GM20000 (cell line): ENCODE data around the gene CLEC20A.
A peak's percentile ranks its signal among the peaks of the same experiment; 100 is the strongest.
"Not testable (repeated sequence)": the region's sequence is repeated elsewhere in the genome, so short reads cannot be mapped to it uniquely, and the experiment has no call there.

Source experiments
- DNase-seq: peaks from one replicate; pipeline ENCODE4 v3.0.0; 2012; ENCODE audit warnings: low spot score
- TF ChIP-seq, protein P1 (sequence below): IDR thresholded peaks from 2 replicates; pipeline ENCODE4 v1.5.1; 2012; ENCODE audit warnings: mild to moderate bottlenecking, control low read depth; ENCODE audit errors: extremely low read depth, missing control alignments

CLEC20A gene

DNA sequence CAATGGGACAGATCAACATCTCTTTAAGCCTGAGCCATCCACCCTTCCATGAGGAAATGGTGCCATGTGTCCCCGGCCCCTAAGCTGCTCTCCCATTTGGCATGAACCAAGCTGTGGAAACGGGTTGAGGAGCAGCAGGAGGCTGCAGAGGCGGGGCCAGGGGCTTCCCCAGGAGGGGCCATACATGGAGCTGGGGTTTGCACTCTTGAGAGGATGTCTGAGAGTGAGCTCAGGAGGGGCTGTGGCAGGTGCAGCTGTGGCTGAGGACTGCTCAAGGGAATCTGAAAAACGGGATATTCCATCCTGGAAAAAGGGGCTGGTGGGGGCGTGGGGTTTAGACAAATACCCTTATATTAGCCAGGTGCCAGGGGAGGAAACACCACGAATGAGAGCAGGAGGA, 7.1 kb upstream of the CLEC20A start:
- TF ChIP-seq, protein P1, sequence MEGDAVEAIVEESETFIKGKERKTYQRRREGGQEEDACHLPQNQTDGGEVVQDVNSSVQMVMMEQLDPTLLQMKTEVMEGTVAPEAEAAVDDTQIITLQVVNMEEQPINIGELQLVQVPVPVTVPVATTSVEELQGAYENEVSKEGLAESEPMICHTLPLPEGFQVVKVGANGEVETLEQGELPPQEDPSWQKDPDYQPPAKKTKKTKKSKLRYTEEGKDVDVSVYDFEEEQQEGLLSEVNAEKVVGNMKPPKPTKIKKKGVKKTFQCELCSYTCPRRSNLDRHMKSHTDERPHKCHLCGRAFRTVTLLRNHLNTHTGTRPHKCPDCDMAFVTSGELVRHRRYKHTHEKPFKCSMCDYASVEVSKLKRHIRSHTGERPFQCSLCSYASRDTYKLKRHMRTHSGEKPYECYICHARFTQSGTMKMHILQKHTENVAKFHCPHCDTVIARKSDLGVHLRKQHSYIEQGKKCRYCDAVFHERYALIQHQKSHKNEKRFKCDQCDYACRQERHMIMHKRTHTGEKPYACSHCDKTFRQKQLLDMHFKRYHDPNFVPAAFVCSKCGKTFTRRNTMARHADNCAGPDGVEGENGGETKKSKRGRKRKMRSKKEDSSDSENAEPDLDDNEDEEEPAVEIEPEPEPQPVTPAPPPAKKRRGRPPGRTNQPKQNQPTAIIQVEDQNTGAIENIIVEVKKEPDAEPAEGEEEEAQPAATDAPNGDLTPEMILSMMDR = no peak
- DNase-seq = no peak

DNA sequence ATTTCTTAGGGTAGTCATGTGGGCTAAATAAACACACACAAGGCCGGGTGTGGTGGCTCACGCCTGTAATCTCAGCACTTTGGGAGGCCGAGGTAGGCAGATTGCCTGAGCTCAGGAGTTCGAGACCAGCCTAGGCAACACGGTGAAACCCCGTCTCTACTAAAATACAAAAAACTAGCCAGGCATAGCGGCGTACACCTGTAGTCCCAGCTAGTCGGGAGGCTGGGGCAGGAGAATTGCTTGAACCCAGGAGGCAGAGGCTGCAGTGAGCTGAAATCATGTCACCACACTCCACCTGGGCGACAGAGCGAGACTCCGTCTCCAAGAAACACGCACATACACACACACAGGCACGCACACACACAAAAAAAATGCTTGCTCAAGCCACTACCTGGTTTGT, 6.6 kb upstream of the CLEC20A start:
- not testable (repeated sequence) for DNase-seq

DNA sequence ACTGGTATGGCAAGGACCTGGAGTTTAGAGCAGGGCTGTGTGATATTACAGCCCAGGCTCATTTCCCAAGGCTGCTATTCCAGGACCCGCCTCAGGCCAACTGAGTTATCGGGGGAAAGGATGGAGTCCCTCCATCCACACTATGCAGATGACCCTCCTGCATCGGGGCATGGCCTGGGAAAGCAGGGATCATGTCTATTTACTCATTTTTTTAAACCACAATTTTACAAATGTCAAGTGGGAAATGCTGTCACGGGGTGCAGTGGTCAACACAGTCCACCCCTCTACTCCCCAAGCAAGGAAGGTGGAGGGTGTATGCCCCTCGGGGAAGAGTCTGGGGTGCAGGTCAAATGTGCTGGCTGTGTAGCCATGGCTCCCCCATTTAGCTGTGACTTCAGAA, 6.1 kb upstream of the CLEC20A start:
- TF ChIP-seq, protein P1 = no peak
- no peak for DNase-seq

DNA sequence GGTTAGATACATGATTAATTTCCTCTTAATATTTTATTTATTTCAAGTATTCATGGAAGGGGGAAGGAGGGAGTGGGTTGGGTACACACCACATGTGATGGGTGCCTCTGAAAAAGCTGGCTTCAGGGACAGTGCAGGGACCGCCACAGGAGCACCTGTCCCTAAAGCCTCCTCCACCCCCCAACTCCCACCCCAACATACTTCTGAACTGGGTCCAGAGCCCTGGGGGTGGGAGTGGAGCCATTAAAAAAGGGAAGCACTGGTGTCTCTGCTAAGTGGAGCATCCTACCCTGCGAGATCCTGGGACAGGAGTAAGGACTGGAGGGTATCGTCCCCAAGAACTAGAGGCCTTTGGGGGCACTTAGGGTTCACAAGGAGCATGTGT, 5.6 kb upstream of the CLEC20A start:
- TF ChIP-seq, protein P1 = no peak
- no peak for DNase-seq

DNA sequence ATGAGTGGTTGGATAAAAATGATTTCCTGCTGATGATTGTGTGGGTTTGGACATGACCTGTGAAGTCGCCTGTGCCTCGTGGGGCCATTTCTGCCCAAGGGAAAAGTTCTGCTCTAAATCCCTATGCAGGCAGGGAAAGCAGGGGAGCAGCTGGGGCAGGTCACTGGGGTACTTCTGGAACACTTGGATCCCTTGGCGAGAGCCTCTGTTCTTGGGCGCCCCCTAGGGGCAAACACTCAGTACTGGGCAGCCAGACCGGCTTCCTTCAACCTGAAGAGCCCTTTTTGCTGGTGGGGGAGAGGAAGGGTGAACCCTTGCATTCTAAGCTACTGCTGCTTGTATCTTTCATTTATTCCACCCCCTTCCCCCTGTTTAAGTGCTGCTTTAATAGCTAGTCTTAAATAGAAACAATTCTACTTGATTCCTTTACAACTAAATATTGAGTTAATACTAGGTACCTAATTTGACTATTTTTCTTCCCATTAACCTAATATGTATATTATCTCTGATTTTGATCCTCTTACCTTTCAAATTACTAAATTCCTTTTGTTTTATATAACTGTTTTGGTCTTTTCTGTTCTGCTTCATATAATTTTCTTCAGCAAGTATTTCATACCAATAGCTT, 5.1 kb upstream of the CLEC20A start:
- DNase-seq = peak; percentile 88
- TF ChIP-seq, protein P1 = peak; percentile 83

DNA sequence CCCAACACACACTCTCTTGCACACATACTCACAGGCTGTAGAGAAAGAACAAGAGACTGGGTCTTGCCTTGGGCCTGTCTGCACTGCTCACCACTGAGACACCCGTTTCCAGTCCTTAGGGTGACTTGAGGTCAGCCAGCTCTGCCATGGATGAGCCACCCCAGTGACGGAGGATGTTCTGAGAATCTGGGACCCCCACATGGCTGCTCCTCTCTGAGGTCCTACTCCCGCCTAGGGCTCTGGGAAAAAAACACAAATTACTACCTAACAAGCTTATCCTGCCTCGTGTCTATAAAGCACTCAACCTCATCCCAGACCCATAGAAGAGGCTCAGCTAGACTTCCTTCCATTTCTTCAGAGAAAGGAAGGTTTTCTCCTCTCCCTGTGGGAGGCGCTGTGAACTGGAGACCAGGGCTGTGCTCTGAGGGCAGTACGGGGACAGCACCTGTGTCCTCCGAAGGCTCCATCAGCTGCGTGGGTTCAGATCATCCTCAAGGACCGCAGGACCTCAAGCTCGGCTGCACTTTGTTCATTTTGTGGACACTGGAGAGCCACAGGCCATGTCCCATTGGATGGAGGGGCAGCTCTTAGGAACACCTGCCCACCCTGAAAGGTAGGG, 4.3 kb upstream of the CLEC20A start:
- no peak for DNase-seq
- TF ChIP-seq, protein P1 = no peak

DNA sequence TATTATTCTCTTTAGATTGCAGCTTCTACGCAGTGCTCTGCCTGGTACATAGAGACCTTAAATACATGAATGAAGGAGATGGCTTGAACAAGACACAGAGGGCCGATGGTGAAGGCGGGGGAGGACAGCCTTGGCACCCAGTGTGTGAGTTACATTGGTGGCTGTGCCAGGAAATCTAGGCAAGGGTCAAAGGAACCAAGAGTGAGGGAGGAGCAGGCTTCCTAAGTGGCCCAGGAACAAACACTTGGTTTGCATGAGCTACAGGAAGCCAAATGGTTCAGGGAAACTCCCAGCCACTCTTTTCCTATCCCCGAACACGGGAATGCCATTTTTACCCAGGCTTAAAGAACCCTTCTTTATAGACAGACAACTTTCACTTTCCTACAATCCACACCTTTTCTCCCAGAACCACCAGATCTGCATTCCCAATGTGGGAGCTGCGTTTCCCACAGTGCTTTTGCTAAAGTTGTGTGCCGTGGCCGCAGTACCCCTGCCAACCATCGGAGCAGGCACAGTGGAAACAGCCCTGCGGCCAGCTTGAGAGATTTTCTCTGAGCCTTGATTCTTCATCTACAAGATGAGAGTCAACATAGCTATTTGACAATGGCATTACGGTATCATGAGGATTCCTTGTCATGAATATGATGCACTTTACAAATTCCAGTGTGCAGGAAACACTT, 3.5 kb upstream of the CLEC20A start:
- TF ChIP-seq, protein P1 = no peak
- no peak for DNase-seq
